GM19025 (cell line): Measurements from ENCODE around the gene OPTC.
"Not testable (repeated sequence)": the region's sequence is repeated elsewhere in the genome, so short reads cannot be mapped to it uniquely, and the experiment has no call there.

Experiments
- ATAC-seq: cut with Tn5 transposase; IDR thresholded peaks from one replicate; pipeline ENCODE4 v1.9.1; 2021; ENCODE audit warnings: mild to moderate bottlenecking, low read depth, moderate library complexity; ENCODE audit not compliant: unreplicated experiment

The OPTC gene, protein sequence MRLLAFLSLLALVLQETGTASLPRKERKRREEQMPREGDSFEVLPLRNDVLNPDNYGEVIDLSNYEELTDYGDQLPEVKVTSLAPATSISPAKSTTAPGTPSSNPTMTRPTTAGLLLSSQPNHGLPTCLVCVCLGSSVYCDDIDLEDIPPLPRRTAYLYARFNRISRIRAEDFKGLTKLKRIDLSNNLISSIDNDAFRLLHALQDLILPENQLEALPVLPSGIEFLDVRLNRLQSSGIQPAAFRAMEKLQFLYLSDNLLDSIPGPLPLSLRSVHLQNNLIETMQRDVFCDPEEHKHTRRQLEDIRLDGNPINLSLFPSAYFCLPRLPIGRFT

DNA sequence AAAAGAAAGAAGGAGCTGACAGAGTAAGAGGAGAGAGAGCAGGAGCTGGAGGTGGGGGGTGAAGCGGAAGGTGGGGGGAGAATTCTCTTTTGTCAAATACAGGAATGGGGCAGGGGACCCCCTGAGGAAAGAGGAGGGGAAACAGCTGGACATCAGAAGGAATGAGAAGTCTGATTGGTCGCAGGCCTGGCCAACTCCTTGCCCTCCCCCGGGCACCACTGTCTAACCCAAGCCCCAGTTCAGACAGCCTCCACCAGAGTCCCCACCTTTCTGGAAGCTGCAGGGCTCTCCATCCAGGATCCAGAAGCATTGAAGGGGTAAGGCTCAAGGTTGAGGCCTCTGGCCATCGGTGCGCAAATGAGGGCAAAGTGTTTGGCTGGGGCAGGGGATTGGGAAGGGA, at the start of gene OPTC:
TSS of gene OPTC (plus strand) at position 253 of the 400 bp plus-strand sequence. CDS start 1,853 bp downstream, outside the sequence.
- no peak for ATAC-seq

DNA sequence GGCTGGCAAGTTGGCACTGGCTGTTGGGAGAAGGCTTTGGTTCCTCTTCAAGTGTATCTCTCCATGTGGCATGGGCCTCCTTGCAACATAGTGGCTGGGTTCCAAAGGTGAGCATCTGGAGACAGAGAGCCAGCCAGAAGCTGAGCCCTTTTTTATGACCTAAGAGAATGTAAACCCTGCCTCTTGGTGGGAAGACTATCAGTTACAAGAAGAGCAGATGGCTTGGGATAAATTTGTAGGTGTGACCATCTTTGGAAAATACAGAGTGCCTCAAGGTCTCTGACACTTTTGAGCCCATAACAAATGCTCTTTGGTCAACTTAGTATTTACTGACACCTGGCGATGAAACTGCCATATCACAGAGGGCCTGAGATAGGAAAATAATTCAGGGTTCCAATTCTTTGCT, 49.8 kb upstream of the OPTC start:
- ATAC-seq, result no peak

DNA sequence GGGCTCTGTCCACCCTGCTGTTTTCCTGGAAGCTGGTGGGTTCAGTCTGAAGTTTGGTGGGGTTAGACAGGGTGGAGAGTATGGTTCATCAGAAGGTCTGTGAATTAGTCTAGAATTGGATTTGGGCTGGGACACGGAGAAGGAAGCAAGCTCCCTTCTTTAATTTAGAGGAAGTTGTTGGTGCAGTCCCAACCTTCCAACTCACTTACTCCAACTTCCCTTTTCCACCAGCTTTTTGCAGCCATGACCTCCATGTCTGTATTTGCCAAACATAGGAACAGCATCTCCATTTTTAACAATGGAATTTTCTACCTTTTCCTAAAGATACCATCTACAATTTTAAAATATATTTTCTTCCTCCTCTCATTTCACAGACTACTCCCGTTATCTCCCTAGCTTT, 46.8 kb upstream of the OPTC start:
- no peak for ATAC-seq

DNA sequence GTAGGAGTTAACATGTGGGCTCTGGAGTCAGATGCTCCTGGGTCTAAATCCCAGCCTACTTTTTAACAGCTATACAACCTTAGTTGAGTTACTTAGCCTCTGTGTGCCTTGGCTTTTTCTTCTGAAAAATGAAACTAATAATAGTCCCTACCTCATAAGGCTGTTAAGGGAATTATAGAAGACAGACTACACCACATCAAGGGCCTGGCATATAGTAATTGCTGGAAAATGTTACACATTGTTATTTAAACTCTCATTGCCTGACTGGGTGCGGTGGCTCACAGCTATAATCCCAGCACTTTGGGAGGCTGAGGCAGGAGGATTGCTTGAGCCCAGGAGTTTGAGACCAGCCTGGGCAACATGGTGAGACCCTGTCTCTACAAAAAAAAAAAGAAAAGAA, 46.4 kb upstream of the OPTC start:
- ATAC-seq, result not testable (repeated sequence)

DNA sequence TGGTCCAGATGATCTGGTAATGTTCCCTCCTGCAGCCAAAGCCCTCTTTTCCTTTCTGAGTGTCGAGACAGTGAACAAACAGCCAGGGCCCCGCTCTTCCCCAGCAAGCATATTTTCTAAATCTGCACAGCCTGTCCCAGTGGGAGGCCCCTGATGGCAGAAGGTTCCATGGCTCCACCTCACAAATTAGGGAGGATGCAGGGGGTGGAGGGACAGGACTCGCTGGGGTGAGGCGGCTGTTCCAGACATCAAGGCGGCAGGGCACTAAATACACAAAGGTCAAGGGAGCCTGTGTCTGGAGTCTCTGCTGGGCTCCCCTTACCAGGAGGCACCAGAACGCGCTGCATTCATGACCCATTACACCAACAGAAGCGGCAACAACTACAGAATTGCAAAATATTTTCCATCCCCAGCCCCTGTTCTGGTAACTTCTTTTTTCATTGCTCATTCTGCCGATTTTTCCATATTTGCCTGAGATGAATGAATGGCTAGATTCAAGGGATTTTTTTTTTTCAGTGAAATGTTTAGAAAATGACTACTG, 45.4 kb upstream of the OPTC start:
- no peak for ATAC-seq

DNA sequence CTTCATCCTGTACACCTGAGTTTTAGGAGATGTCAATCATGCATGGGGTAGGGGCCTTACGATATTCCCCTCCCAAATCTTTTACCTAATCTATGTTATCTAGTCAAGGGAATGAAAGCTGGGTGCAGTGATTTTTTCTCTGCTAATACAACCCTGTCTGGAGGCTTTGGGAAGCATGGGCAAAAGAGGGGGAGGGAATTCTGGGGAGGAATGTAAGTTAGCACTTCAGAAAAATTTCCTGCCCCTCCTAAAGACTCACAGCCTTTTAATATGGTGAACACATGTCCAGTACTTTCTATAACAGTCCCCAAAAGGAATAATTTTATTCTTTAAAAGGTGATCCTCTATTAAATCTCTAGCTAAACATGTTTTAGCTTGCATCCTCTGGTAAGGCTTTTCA, 44.0 kb upstream of the OPTC start:
- ATAC-seq, result no peak

DNA sequence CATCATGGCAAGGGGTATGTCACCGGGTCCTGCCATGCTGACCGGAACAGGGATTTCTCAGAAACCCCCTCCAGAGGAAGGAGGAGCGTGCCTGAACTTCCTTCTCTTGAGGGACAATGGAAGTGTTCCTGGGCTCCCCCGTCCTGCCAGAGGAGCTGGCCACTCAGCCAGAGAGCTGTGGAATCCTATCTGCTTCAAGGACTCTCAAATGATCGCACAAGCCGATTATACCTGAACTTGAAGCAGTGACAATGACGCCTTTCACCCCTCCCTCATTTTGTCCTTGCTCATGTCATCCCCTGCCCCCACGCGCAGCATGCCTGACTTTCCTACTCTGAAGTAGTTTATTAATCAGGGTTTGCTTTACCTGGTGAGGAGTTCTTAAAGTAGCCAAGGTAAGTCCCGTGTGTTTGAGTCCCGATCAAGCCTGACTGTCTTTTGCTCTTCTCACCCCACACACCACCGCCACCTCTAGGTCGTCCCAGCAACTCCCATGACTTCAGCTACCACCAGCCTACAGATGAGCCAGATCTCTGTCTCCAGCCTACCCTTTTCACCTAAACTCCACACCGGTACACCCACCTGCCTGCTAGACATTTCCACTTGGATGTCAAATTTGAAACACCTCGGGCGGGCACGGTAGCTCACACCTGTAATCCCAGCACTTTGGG, 43.3 kb upstream of the OPTC start:
- no peak for ATAC-seq

DNA sequence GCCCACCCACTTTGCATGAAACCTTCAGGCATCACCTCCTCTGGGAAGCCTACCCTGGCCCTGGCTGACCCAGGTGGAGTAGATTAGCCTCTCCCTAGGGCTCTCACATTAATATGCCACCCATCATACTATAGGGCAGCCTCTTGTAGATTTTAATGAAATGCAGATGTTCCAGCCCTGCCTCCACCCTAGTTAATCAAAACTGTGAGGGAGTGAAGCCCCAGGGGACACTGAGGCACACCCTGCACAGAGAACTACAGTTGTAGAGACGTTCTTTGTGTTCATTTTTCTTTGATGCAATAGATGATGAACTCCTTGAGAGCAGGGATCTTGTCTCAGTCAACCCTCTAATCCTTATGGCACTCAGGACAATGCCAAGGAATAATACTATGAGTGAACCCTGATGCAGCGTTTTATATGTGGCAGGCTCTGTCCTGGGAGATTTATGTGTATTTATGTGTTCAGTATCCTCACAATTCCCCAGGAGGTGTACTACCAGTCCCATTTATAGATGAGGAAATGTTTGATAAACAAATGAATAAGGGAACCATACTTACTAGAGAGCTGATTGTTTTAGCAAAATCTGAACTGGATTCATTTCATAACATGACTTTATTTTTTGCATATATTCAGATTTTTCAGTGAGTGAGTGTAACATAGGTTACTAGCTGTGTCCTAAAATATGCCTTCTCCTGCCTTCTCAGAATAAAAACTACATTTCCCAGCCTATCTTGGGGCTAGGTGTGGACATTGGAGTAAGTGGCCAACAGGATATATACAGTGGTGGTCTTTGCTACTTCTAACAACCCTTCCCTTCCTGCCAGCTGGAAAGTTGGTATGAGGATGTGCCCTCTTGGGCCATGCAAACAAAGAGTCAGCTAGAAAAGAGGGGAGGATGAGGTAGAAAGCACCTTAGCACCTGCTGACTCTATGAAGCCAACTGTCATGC, 41.8 kb upstream of the OPTC start:
- no peak for ATAC-seq

DNA sequence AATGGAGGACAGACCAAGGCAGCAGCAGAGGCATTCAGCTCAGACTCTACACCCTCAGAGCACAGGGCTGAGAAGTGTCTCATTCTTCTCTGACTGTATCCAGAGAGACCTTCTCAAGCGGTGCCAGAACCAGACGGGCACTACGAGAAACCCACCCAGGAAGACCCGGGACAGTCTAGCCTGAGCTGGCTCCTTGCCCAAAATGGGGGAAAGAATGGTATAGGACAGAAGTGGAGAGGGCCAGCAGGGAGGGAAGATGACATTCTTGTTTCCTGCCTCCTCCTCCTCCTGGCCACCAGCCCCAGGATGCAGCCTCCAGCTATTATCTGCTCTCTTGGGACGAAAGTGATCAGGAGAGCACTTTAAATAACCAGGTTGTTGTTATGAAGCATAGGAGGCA, 40.9 kb upstream of the OPTC start:
- no peak for ATAC-seq

DNA sequence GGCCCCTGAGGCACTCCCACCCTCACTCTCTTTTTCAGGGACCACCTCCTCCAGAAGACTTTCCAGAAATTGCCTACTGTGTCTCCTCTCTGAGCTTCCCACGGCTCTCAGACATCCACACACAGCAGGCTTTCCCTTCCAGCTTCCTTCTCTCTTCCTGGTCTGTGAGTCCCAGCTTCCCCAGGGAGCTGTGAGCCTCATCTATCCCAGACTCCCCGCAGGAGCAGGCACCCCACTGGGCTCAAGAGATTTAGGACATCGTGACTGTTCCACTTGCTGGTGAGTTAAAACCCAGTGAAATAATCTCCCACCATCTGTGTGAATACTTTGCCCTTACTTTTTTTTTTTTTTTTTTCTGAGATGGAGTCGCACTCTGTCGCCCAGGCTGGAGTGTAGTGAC, 40.3 kb upstream of the OPTC start:
- no peak for ATAC-seq

DNA sequence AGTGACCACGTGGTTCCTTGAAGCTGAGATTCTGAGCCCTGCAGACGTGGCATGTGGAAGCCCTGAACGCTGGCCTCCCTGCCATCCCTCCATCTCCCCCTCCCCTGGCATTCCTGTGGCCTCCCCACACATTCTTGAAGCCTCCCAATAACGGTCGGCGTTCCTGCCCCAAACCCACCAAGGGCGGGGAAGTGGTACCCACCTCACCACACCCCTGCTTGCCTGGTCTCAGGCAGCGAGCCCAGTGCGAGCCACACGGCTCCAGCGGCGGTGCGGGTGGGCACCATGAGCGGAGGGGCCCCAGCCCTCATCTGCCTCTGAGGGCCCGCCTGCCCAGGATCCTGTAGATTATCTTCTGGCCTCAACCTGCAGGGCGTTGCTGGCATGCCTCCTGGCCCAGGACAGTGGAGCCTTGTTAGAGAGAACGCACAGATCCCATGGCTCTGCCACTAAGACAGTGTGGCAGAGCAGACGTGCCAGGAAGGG, 38.9 kb upstream of the OPTC start:
- no peak for ATAC-seq

DNA sequence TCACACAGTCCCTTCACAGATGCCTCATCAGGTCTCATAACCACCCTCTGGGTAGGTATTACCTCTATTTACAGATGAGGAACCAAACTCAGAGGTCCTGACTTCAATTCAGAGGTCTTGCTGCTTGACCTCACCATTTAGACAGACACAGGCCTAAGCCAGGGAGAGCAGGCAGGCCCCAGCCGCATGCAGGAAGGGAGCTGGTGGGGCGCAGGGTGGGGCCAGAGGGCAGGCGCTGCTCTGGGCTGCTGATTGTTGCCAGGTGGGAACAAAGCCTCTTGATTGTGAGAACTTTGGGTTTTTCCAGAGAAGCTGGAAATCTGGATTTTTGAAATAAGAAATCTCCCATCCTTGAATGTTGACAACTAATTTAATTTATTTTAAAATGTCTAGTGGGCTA, 38.2 kb upstream of the OPTC start:
- no peak for ATAC-seq

DNA sequence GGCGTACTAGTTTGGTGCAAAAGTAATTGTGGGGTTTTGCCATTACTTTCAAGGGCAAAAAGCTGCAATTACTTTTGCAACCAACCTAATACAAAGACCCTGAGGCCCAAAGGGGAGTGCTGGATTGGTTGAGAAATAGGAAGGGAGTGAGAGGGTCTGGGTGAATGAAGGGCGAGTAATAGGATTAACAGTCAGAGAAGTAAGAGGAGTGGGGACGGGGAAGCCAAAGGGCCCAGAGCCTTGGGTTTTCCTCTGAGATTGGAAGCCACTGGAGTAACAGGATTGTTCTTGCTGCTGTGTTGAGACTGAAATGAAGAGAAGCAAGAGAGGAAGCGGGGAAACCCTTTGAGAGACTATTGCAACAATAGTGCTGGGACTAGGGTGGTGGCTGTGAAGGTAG, 37.4 kb upstream of the OPTC start:
- no peak for ATAC-seq

DNA sequence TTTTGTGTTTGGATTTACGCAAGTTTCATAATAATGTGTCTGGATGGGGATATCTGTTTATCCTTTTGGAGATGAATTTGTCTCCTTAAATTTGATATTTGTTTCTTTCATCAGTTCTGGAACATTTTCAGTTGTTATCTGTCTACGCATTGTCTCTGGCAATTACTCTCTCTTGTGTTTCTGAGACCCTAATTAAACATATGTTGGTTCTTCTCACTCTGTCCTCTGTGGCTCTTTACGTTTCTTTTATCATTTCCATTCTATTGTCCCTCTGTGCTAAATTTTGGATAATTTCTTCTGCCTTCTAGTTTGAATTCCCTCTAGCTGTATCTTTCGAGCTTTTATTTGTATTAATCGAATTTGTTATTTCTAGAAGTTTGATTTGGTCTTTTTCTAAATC, 35.9 kb upstream of the OPTC start:
- ATAC-seq, result no peak

DNA sequence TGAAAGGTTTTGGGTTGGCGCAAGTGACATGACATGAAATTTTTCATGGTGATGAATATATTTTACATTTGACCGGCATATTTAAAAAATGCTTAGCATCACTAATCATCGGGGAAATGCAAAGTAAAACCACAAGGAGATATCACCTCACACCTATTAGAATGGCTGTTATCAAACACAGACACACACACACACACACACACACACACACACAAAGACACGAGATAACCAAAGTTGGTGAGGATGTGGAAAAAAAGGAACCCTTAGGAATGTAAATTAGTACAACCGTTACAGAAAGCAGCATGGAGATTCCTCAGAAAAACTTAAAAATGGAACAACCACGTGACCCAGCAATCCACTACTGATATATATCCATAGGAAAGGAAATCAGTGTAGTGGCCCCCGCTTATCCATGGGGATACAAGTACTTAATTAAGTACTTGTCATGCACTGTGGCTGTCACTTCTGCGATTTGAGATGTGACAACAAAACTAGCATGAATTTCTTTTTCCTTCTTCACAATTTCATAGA, 34.2 kb upstream of the OPTC start:
- ATAC-seq, result no peak

DNA sequence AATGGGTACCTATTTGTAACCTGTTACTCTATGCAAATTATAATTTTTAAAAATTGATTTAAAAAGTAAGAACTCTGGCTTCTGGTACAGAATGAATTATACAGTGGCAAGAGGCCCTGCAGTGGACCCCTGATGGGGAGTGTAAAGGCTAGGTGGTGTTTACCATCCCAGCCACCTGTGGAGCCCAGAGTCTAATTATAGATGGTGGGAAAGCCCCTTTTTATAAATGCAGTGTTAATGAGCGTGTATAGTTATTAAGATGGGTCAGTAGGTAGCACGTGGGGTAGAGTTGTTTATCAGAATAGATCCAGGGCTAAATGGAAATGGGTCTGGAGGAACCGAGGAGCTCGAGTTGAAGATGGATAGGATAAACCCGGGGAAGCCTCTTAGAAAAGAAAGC, 32.2 kb upstream of the OPTC start:
- no peak for ATAC-seq

DNA sequence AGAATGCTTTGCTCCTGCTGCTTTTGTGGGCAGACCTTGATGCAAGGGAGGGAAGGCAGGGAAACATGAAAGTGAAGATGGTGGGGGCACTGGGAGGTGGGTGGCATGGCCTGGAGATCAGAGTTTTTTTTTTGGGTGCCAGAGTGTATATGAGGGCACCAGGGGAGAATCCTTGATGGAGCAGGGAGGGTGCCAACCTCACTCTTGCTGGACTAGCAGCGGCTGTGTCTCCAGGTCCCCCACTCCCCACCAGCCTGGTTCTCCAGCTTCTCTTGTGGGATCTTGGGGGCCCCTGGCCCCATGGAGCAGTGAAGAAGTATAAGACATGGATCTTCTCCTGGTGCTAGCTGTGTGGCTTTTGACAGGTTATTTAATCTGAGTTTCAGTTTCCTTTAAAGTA, 31.8 kb upstream of the OPTC start:
- ATAC-seq, result no peak

DNA sequence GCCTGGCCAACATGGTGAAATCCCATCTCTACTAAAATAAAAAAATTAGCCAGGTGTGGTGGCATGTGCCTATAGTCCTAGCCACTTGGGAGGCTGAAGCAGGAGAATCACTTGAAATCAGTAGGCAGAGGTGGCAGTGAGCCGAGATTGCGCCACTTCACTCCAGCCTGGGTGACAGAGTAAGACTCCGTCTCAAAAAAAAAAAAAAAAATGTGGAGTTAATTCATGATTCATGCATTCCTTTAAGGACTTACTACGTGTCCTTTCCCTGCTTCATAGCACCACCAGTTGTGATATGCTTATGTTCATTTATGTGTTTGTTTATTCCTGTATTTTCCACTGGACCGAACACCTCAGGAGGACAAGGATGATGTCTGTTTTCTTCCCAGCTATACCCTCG, 31.1 kb upstream of the OPTC start:
- no peak for ATAC-seq

DNA sequence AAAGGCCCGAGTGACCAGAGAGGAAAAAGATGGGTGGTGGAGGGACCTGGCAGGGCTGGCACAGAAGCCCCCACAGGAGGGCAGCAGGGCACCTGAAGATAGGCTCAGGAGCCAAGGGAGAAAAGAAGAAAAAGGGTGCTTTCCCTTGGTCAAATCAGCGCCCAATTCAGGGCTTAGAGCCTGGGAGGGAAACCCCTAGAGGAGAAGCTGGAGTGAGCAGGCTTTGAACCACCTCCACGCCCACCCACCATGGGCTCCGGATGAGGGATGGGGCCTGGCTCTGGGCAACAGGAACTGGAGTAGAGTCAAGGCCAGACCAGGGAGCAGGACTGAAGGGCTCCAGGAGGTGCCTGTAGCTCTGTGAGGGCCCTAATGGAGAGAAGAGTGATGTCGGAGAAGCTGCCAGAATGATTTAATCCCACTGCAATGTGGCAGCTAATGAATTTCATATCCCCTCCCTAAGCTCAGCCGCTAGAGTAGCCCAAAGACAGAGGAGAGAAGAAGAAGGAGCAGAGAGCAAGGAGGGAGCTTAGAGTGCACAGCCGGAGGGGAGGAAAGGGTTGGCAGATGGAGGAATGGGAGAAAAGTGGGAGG, 30.4 kb upstream of the OPTC start:
- no peak for ATAC-seq

DNA sequence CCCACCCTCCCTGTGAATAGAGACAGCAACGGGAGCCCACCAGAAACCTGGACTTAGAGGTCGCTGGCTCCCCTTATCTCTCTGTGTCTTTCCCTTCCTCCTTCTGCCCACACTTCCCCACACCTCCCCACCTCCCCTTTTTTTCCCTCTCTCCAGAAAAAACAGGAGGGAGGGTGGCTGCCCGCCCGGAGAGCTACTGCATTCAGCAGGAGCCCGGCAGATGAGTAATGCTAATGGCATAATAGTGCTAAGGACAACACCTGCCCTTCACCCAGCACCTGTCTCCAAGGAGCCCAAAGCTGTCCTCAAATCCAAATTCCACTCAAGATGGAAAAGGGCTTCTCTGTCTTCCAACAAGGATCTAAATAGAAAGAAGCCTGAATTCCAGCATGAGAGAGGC, 29.7 kb upstream of the OPTC start:
- no peak for ATAC-seq
